K562 (cell line): ENCODE measurements around the gene DBX1. TPM values are rescaled to one million over a fixed set of nuclear protein-coding genes. Genes with fewer than 3 reads are reported as not detected.

Experiments used
- ARNT ChIP-seq, 2 experiments: fragments of 450-650 bp; IDR thresholded peaks; 2 replicates each; pipeline ENCODE4 v1.6.1; 2016; ENCODE audit warnings: mild to moderate bottlenecking in 1 of 2
- CBX5 ChIP-seq: IDR thresholded peaks from 2 replicates; pipeline ENCODE4 v1.6.1; 2014; ENCODE audit warnings: low read depth, borderline replicate concordance
- CTCF ChIP-seq, 3 experiments: IDR thresholded peaks in 2 of 3; conservative IDR thresholded peaks in 1 of 3; 2 replicates each; pipeline ENCODE4 v1.5.1; 2011 to 2012; ENCODE audit warnings: low read length in 3 of 3, mild to moderate bottlenecking in 3 of 3, control low read depth in 2 of 3, improper control_type of control experiment in 1 of 3, inconsistent platforms in 1 of 3, low read depth in 1 of 3, mixed read lengths in 1 of 3, moderate library complexity in 1 of 3; ENCODE audit not compliant: insufficient read depth in 2 of 3
- DEAF1 ChIP-seq: fragments of 450-650 bp; formaldehyde crosslinking; IDR thresholded peaks from 2 replicates; pipeline ENCODE4 v1.4.0; 2020; ENCODE audit warnings: mild to moderate bottlenecking, moderate library complexity
- E2F5 ChIP-seq: sonication (generic); formaldehyde crosslinking; IDR thresholded peaks from 2 replicates; pipeline ENCODE4 v1.8.0; 2022; ENCODE audit warnings: mild to moderate bottlenecking, missing genetic modification reagents
- ETS2 ChIP-seq: IDR thresholded peaks from 2 replicates; pipeline ENCODE4 v1.6.1; 2016; ENCODE audit warnings: borderline replicate concordance, missing genetic modification characterization, mild to moderate bottlenecking, moderate library complexity, missing compliant biosample characterization; ENCODE audit not compliant: poor library complexity, severe bottlenecking
- HMGN3 ChIP-seq: IDR thresholded peaks from 2 replicates; pipeline ENCODE4 v1.6.1; 2011; ENCODE audit warnings: borderline replicate concordance, low read depth, mild to moderate bottlenecking, mixed read lengths, low read length; ENCODE audit not compliant: insufficient read length; ENCODE audit errors: extremely low read depth
- MNT ChIP-seq, 2 experiments: fragments of 450-650 bp; conservative IDR thresholded peaks; 2 replicates each; pipeline ENCODE4 v1.6.1; 2017; ENCODE audit warnings: mild to moderate bottlenecking in 2 of 2, moderate library complexity in 2 of 2
- PHB ChIP-seq: fragments of 250-450 bp; sonication (Bioruptor Pico); IDR thresholded peaks from 2 replicates; pipeline ENCODE4 v1.5.0; 2021
- PHB2 ChIP-seq: fragments of 450-650 bp; IDR thresholded peaks from 2 replicates; pipeline ENCODE4 v1.6.1; 2017; ENCODE audit warnings: low read depth
- RB1 ChIP-seq: fragments of 450-650 bp; IDR thresholded peaks from 2 replicates; pipeline ENCODE4 v1.6.1; 2017; ENCODE audit warnings: low read depth, mild to moderate bottlenecking
- RBM25 ChIP-seq: fragments of 200-400 bp; formaldehyde crosslinking; IDR thresholded peaks from 2 replicates; pipeline ENCODE4 v1.6.1; 2018; ENCODE audit warnings: low read length, low read depth, moderate library complexity; ENCODE audit not compliant: severe bottlenecking
- RHOXF2B ChIP-seq: fragments of 250-450 bp; sonication (Bioruptor Pico); conservative IDR thresholded peaks from 2 replicates; pipeline ENCODE4 v1.5.1; 2021
- SAFB ChIP-seq: fragments of 200-400 bp; formaldehyde crosslinking; IDR thresholded peaks from 2 replicates; pipeline ENCODE4 v1.6.1; 2017; ENCODE audit warnings: low read depth, low read length, borderline replicate concordance
- SPI1 ChIP-seq: IDR thresholded peaks from 2 replicates; pipeline ENCODE4 v1.6.1; 2011; ENCODE audit warnings: low read depth, low read length, control low read depth, borderline replicate concordance
- STAG1 ChIP-seq: sonication (generic); formaldehyde crosslinking; IDR thresholded peaks from 2 replicates; pipeline ENCODE4 v1.5.0; 2020; ENCODE audit warnings: missing genetic modification reagents, borderline replicate concordance
- TBL1XR1 ChIP-seq, 2 experiments: IDR thresholded peaks; 2 replicates each; pipeline ENCODE4 v1.6.1; 2012; ENCODE audit warnings: improper control_type of control experiment in 2 of 2, low read length in 2 of 2, mild to moderate bottlenecking in 1 of 2
- ZBTB9 ChIP-seq: fragments of 450-650 bp; formaldehyde crosslinking; IDR thresholded peaks from 2 replicates; pipeline ENCODE4 v1.4.0; 2020; ENCODE audit warnings: mild to moderate bottlenecking, moderate library complexity
- ZNF311 ChIP-seq: fragments of 250-450 bp; sonication (Bioruptor Pico); IDR thresholded peaks from 2 replicates; pipeline ENCODE4 v1.4.0; 2020; ENCODE audit warnings: mild to moderate bottlenecking, moderate library complexity
- ZNF766 ChIP-seq: fragments of 200-800 bp; sonication (Bioruptor generic); conservative IDR thresholded peaks from 2 replicates; pipeline ENCODE4 v1.6.1; 2016; ENCODE audit warnings: missing genetic modification characterization, missing compliant biosample characterization
- ZNF77 ChIP-seq: fragments of 250-450 bp; sonication (Bioruptor Pico); IDR thresholded peaks from 2 replicates; pipeline ENCODE4 v1.5.0; 2020
- polyA plus RNA-seq, 8 experiments: library from polyadenylated mRNA; depleted of rRNA in 4 of 8; stranded (reverse) in 5 of 8; unstranded in 3 of 8; fragments of >200 nt; fragmentation: Nextera tagmentation in 2 of 8; fragmentation: Illumina TruSeq in 1 of 8; extraction: Ambion mirVana in 2 of 8; extraction: Trizol in 1 of 8; gene quantifications; 2 replicates each; pipeline versions ENCODE4 v1.2.1 to v1.2.3, GENCODE V29; 2011 to 2014; ENCODE audit warnings: inconsistent platforms in 1 of 8, missing spikeins in 1 of 8
- total RNA-seq, 7 experiments: library from RNA; depleted of rRNA in 6 of 7; stranded (reverse); fragments of >200 nt in 6 of 7; fragmentation: Illumina TruSeq in 2 of 7; extraction: Trizol in 2 of 7; gene quantifications; 2 replicates each; pipeline versions ENCODE4 v1.2.1 to v1.2.3, GENCODE V29; 2011 to 2021; ENCODE audit warnings: low replicate concordance in 1 of 7

The DBX1 gene
- total and polyA plus RNA-seq, 9 of the 15 experiments (the other 6 are each of a cell fraction or from before 2014, with no cell fraction given), result not detected

- TF ChIP-seq ETS2 (tag) (no peak), ZBTB9 (no peak), ZNF77 (no peak), ZNF311 (CRISPR knock-in tag) (no peak), MNT (conservative IDR thresholded peaks at IDR 0.05) (no peak), HMGN3 (no peak), E2F5 (CRISPR knock-in tag) (no peak), ZNF766 (CRISPR knock-in tag) (no peak), SPI1 (peak; percentile 85), CTCF (IDR thresholded peaks at IDR 0.05 in 2 of 3, conservative IDR thresholded peaks at IDR 0.05 in 1 of 3; ENCODE audit: insufficient read depth in 2 of 3, low read depth in 1 of 3, low read length in 3 of 3) (peak; percentile 87 to 93 (median 88)), SAFB (no peak), PHB (CRISPR knock-in tag) (no peak), CBX5 (no peak), ARNT (IDR thresholded peaks at IDR 0.05) (no peak), RHOXF2B (CRISPR knock-in tag) (no peak), STAG1 (peak; percentile 98), PHB2 (no peak), DEAF1 (CRISPR knock-in tag) (peak; percentile 70), TBL1XR1 (IDR thresholded peaks at IDR 0.05; ENCODE audit: low read length in 2 of 2) (no peak), RB1 (0 out of 2 replicates have a peak, but pooled peaks have one; percentile 29), RBM25 (no peak)
Observed at GRCh38 chr11:20131788-20132666, 28.2 kb downstream of the DBX1 start (continued).
